CD4-positive, CD25-positive, alpha-beta regulatory T cell (primary cell): ENCODE measurements around the gene PLA2G5. TPM values are rescaled to one million over a fixed set of nuclear protein-coding genes. Genes with fewer than 3 reads are reported as not detected.
"Not testable (repeated sequence)": the region's sequence is repeated elsewhere in the genome, so short reads cannot be mapped to it uniquely, and the experiment has no call there.

Source experiments
- ATAC-seq, 2 donors: fragments of 150-1000 bp; cut with Tn5 transposase; one replicate each; pipeline ENCODE4 v1.10.0; 2021; ENCODE audit warnings: low read depth in 2 of 2, moderate number of reproducible peaks in 2 of 2, moderate library complexity in 1 of 2
- DNase-seq, 3 donors: peaks; one replicate each; pipeline versions ENCODE4 v3.0.0 to v3.0.0-alpha.2; 2012 to 2022; ENCODE audit warnings: mixed read lengths in 1 of 3
- H3K27ac ChIP-seq: one replicate; pipeline ENCODE4 v1.7.0; 2013; ENCODE audit warnings: mild to moderate bottlenecking, low read length; ENCODE audit not compliant: insufficient read depth, poor library complexity, severe bottlenecking
- H3K27me3 ChIP-seq: one replicate; pipeline ENCODE4 v1.7.0; 2013; ENCODE audit warnings: low read length; ENCODE audit not compliant: control insufficient read depth, insufficient read depth
- H3K36me3 ChIP-seq: one replicate; pipeline ENCODE4 v1.7.0; 2013; ENCODE audit warnings: mild to moderate bottlenecking, low read length, moderate library complexity; ENCODE audit not compliant: control insufficient read depth, insufficient read depth
- H3K4me1 ChIP-seq: 2 replicates; pipeline ENCODE4 v1.7.0; 2013; ENCODE audit warnings: mild to moderate bottlenecking, low read length; ENCODE audit not compliant: insufficient read depth, control insufficient read depth, poor library complexity, severe bottlenecking
- H3K4me3 ChIP-seq: one replicate; pipeline ENCODE4 v1.7.0; 2013; ENCODE audit warnings: low read depth, mild to moderate bottlenecking, low read length, moderate library complexity
- H3K9me3 ChIP-seq, 2 experiments: 1 replicate in 1 of 2; 2 replicates in 1 of 2; pipeline ENCODE4 v1.7.0; 2013; ENCODE audit warnings: low read length in 2 of 2, mild to moderate bottlenecking in 1 of 2, moderate library complexity in 1 of 2; ENCODE audit not compliant: control insufficient read depth in 2 of 2
- H3K27ac Mint-ChIP-seq, 3 donors: one replicate each; pipeline ENCODE4 v1.8.0; 2020 to 2022; ENCODE audit warnings: mild to moderate bottlenecking in 3 of 3, mixed read lengths in 3 of 3, moderate library complexity in 2 of 3
- H3K27me3 Mint-ChIP-seq: one replicate; pipeline ENCODE4 v1.8.0; 2022; ENCODE audit warnings: mild to moderate bottlenecking, mixed read lengths
- H3K36me3 Mint-ChIP-seq: one replicate; pipeline ENCODE4 v1.8.0; 2020; ENCODE audit warnings: mixed read lengths
- H3K4me1 Mint-ChIP-seq, 4 donors: one replicate each; pipeline ENCODE4 v1.8.0; 2020 to 2022; ENCODE audit warnings: mixed read lengths in 4 of 4, mild to moderate bottlenecking in 1 of 4
- H3K4me3 Mint-ChIP-seq, 4 donors: one replicate each; pipeline ENCODE4 v1.8.0; 2020 to 2022; ENCODE audit warnings: mild to moderate bottlenecking in 4 of 4, mixed read lengths in 4 of 4, moderate library complexity in 3 of 4
- H3K9me3 Mint-ChIP-seq, 7 donors: one replicate each; pipeline ENCODE4 v1.8.0; 2020 to 2022; ENCODE audit warnings: mixed read lengths in 7 of 7, mild to moderate bottlenecking in 3 of 7, moderate library complexity in 2 of 7
- polyA plus RNA-seq, 4 donors: library from polyadenylated mRNA; unstranded; fragments of 300-500 nt; fragmentation: Illumina TruSeq; gene quantifications; one replicate each; pipeline ENCODE4 v1.2.3, GENCODE V29; 2021
- total RNA-seq: library from RNA; stranded (reverse); gene quantifications from one replicate; pipeline ENCODE4 v1.2.3, GENCODE V29; 2022

The PLA2G5 gene
- total and polyA plus RNA-seq, 5 donors from 2014 or later: not detected

DNA sequence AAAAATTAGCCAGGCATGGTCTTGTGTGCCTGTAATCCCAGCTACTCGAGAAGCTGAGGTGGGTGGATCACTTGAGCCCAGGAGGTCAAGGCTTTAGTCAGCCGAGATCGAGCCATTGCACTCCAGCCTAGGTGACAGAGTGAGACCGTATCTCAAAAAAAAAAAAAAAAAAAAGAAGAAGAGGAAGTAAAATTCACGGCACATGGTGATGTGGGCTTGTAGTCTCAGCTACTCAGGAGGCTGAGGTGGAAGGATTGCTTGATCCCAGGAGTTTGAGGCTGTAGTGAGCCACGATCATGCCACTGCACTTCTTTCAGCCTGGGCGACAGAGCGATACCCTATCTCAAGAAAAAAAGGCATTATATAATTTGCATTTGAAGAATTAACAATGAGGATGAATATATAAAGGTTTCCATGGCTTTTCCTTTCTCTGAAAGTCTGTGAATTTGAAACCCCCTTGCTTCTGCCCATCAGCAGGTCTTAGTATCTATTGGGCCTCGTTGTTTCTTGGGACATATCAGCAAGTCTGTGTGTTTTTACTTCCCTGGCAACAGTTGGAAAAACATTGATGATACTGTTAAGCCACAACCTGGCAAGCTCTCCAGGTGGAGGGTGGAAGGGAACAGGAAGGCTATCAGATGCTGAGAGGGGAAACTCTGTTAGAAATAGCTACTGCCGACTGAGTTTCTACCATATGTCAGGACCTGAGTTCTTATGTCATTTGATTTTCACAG, 53.9 kb downstream of the PLA2G5 start:
- H3K27me3 ChIP-seq: no peaks in the 10 kb centered on the region
- H3K36me3 ChIP-seq: no peaks in the 10 kb centered on the region
- Mint-ChIP-seq H3K4me1 (peaks cover 0 to 2% (median 0%) of the 10 kb centered on the region in 4 donors), H3K27me3 (peaks cover 14% of the 10 kb centered on the region), H3K4me3 (no peak overlapping the region), H3K36me3 (no peaks in the 10 kb centered on the region), H3K9me3 (peaks cover 0 to 1% (median 0%) of the 10 kb centered on the region in 7 donors), H3K27ac (no peak overlapping the region)
- DNase-seq (no peak), ATAC-seq (no peak)
- H3K27ac ChIP-seq: no peak overlapping the region
- no peaks in the 10 kb centered on the region for H3K9me3 ChIP-seq
- no peak overlapping the region for H3K4me3 ChIP-seq
- H3K4me1 ChIP-seq: no peaks in the 10 kb centered on the region

DNA sequence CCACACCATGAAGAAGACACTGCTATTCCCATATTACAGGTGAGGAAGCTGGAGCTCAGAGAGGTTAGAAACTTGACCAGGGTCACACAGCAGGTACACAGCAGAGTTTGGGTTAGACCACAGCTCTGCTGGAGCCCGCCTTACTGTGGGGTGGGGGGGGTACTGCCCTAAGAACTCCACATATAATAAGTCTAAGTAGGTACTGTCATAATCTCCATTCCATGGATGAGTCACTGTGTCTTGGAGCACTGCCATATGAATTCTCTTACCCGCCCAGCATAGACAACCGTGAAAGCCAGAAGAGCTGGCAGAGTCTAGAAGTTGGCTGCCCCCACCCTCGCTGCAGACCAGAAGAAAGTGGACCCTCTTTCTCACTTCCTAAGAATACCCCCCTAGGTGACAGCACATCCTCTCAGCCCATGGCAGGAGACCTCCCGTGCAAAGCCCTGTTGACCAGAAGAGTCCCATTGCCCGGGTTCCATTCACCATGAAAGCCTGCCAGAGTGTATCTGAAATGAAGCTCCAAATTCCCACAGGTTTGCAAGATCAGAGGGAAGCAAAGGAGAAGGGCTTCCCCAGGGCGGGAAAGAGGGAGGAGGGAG, 54.6 kb downstream of the PLA2G5 start:
- no peaks in the 10 kb centered on the region for H3K9me3 ChIP-seq
- H3K27ac ChIP-seq: no peak overlapping the region
- H3K36me3 Mint-ChIP-seq: no peaks in the 10 kb centered on the region
- no peak overlapping the region for H3K4me3 ChIP-seq
- H3K4me1 Mint-ChIP-seq: peaks cover 0 to 2% (median 0%) of the 10 kb centered on the region in 4 donors
- DNase-seq (no peak), ATAC-seq (no peak)
- no peaks in the 10 kb centered on the region for H3K27me3 ChIP-seq
- H3K36me3 ChIP-seq: no peaks in the 10 kb centered on the region
- no peak overlapping the region for H3K4me3 Mint-ChIP-seq
- H3K9me3 Mint-ChIP-seq: peaks cover 0 to 1% (median 0%) of the 10 kb centered on the region in 7 donors
- H3K27ac Mint-ChIP-seq: no peak overlapping the region
- peaks cover 14% of the 10 kb centered on the region for H3K27me3 Mint-ChIP-seq
- no peaks in the 10 kb centered on the region for H3K4me1 ChIP-seq

GRCh38 chr1:20125100-20125499, 55.1 kb downstream of the PLA2G5 start:
- Mint-ChIP-seq H3K27ac (no peak overlapping the region), H3K4me3 (no peak overlapping the region)

GRCh38 chr1:20126041-20126805, 56.2 kb downstream of the PLA2G5 start:
- Histone ChIP-seq H3K4me1 (no peaks in the 10 kb centered on the region), H3K27me3 (no peaks in the 10 kb centered on the region), H3K9me3 (no peaks in the 10 kb centered on the region), H3K27ac (no peak overlapping the region), H3K36me3 (no peaks in the 10 kb centered on the region), H3K4me3 (no peak overlapping the region)
- no peak for ATAC-seq
- Mint-ChIP-seq H3K27ac (no peak overlapping the region), H3K36me3 (no peaks in the 10 kb centered on the region), H3K4me1 (no peaks in the 10 kb centered on the region), H3K27me3 (peaks cover 23% of the 10 kb centered on the region), H3K9me3 (peaks cover 0 to 6% (median 2%) of the 10 kb centered on the region in 7 donors), H3K4me3 (no peak overlapping the region)
- no peak for DNase-seq

More at GRCh38 chr1:20125100-20125499, 55.1 kb downstream of the PLA2G5 start:
- no peaks in the 10 kb centered on the region for H3K36me3 Mint-ChIP-seq
- H3K9me3 Mint-ChIP-seq: peaks cover 0 to 5% (median 1%) of the 10 kb centered on the region in 7 donors
- Histone ChIP-seq H3K9me3 (no peaks in the 10 kb centered on the region), H3K27ac (no peak overlapping the region), H3K4me1 (no peaks in the 10 kb centered on the region), H3K4me3 (no peak overlapping the region), H3K27me3 (no peaks in the 10 kb centered on the region), H3K36me3 (no peaks in the 10 kb centered on the region)
- no peak for DNase-seq
- H3K4me1 Mint-ChIP-seq: peaks cover 0 to under 1% (median 0%) of the 10 kb centered on the region in 4 donors
- ATAC-seq: no peak
- peaks cover 19% of the 10 kb centered on the region for H3K27me3 Mint-ChIP-seq

GRCh38 chr1:20126806-20127440, 56.9 kb downstream of the PLA2G5 start:
- H3K9me3 Mint-ChIP-seq: peaks cover 0 to 6% (median 2%) of the 10 kb centered on the region in 7 donors
- no peak overlapping the region for H3K27ac Mint-ChIP-seq
- H3K36me3 Mint-ChIP-seq: no peaks in the 10 kb centered on the region
- Histone ChIP-seq H3K4me3 (no peak overlapping the region), H3K27ac (no peak overlapping the region), H3K36me3 (no peaks in the 10 kb centered on the region), H3K27me3 (no peaks in the 10 kb centered on the region), H3K9me3 (no peaks in the 10 kb centered on the region), H3K4me1 (no peaks in the 10 kb centered on the region)
- no peak for ATAC-seq
- DNase-seq: no peak
- no peak overlapping the region for H3K4me3 Mint-ChIP-seq
- H3K4me1 Mint-ChIP-seq: no peaks in the 10 kb centered on the region
- H3K27me3 Mint-ChIP-seq: peaks cover 20% of the 10 kb centered on the region

- not testable (repeated sequence) for H3K4me1 Mint-ChIP-seq, H3K27ac Mint-ChIP-seq, H3K27me3 ChIP-seq, H3K27ac ChIP-seq, ATAC-seq, H3K4me3 Mint-ChIP-seq, DNase-seq, H3K9me3 ChIP-seq, H3K36me3 ChIP-seq, H3K9me3 Mint-ChIP-seq, H3K4me1 ChIP-seq, H3K36me3 Mint-ChIP-seq, H3K4me3 ChIP-seq
- H3K27me3 Mint-ChIP-seq: peaks cover 24% of the 10 kb centered on the region
Observed at GRCh38 chr1:20130518-20130917, 60.5 kb downstream of the PLA2G5 start.

- no peaks in the 10 kb centered on the region for H3K9me3 ChIP-seq
- no peaks in the 10 kb centered on the region for H3K4me1 ChIP-seq
- Mint-ChIP-seq H3K27ac (no peak overlapping the region), H3K27me3 (peaks cover 26% of the 10 kb centered on the region), H3K36me3 (no peaks in the 10 kb centered on the region), H3K4me1 (no peaks in the 10 kb centered on the region), H3K4me3 (no peak overlapping the region), H3K9me3 (peaks cover 0 to 5% (median 0%) of the 10 kb centered on the region in 7 donors)
- ATAC-seq (no peak), DNase-seq (no peak)
- no peak overlapping the region for H3K27ac ChIP-seq
- H3K27me3 ChIP-seq: peaks cover 5% of the 10 kb centered on the region
- no peaks in the 10 kb centered on the region for H3K36me3 ChIP-seq
- no peak overlapping the region for H3K4me3 ChIP-seq
Observed at GRCh38 chr1:20134995-20135394, 65.0 kb downstream of the PLA2G5 start.
